HEK293 (cell line): ENCODE measurements around the gene PPP4R1.

Experiments used
- CTCF ChIA-PET: fragments of 350-600 bp; formaldehyde crosslinking; extraction: SDS; loops from one replicate; lab custom pipeline; 2021; ENCODE audit warnings: antibody characterized with exemption; lab: Yijun Ruan, JAX
- POLR2A ChIA-PET: fragments of 300-600 bp; formaldehyde crosslinking; extraction: SDS; loops from one replicate; lab custom pipeline; 2020; ENCODE audit warnings: antibody characterized with exemption, inconsistent platforms; lab: Yijun Ruan, JAX
- H3K27ac ChIP-seq: fragments of 200-500 bp; sonication (Bioruptor generic); 2 replicates; pipeline ENCODE4 v1.5.1; 2014; ENCODE audit warnings: low read depth, low read length, control low read depth, inconsistent platforms; ENCODE audit errors: extremely low read depth
- H3K36me3 ChIP-seq, 2 experiments: fragments of 200-500 bp in 1 of 2; sonication (Bioruptor generic) in 1 of 2; 1 replicate in 1 of 2; 2 replicates in 1 of 2; pipeline ENCODE4 v1.5.1; 2014 to 2017; ENCODE audit warnings: inconsistent platforms in 2 of 2, low read length in 2 of 2; ENCODE audit not compliant: control insufficient read depth in 2 of 2, insufficient read depth in 1 of 2
- H3K4me1 ChIP-seq: fragments of 200-500 bp; sonication (Bioruptor generic); 2 replicates; pipeline ENCODE4 v1.5.1; 2014; ENCODE audit warnings: mild to moderate bottlenecking, low read length, inconsistent platforms; ENCODE audit not compliant: control insufficient read depth, insufficient read depth
- H3K4me3 ChIP-seq: 2 replicates; pipeline ENCODE4 v1.5.1; 2011; ENCODE audit warnings: low read depth, mild to moderate bottlenecking, control low read depth, low read length, moderate library complexity
- H3K9me3 ChIP-seq: fragments of 200-500 bp; sonication (Bioruptor generic); 2 replicates; pipeline ENCODE4 v1.5.1; 2014; ENCODE audit warnings: low read depth, low read length, inconsistent platforms; ENCODE audit not compliant: control insufficient read depth, insufficient read depth
- BCL11B ChIP-seq: fragments of 450-650 bp; formaldehyde crosslinking; IDR thresholded peaks from 2 replicates; pipeline ENCODE4 v1.5.1; 2016; ENCODE audit warnings: low read depth, missing biosample characterization, missing genetic modification characterization
- FEZF1 ChIP-seq: fragments of 450-650 bp; formaldehyde crosslinking; IDR thresholded peaks from 2 replicates; pipeline ENCODE4 v1.5.1; 2016; ENCODE audit warnings: missing biosample characterization, missing genetic modification characterization
- IKZF3 ChIP-seq: fragments of 450-650 bp; IDR thresholded peaks from 2 replicates; pipeline ENCODE4 v1.5.0; 2018; ENCODE audit warnings: missing biosample characterization, mild to moderate bottlenecking, missing genetic modification characterization, moderate library complexity
- KLF10 ChIP-seq: fragments of 450-650 bp; IDR thresholded peaks from 2 replicates; pipeline ENCODE4 v1.5.1; 2018; ENCODE audit warnings: missing biosample characterization, mild to moderate bottlenecking, missing genetic modification characterization
- SALL2 ChIP-seq: fragments of 450-650 bp; formaldehyde crosslinking; IDR thresholded peaks from 2 replicates; pipeline ENCODE4 v1.5.0; 2017; ENCODE audit warnings: missing biosample characterization, mild to moderate bottlenecking, missing genetic modification characterization, borderline replicate concordance
- ZNF121 ChIP-seq: fragments of 450-650 bp; formaldehyde crosslinking; IDR thresholded peaks from 2 replicates; pipeline ENCODE4 v1.5.1; 2016; ENCODE audit warnings: missing biosample characterization, missing genetic modification characterization
- ZNF184 ChIP-seq: fragments of 450-650 bp; IDR thresholded peaks from 2 replicates; pipeline ENCODE4 v1.5.1; 2018; ENCODE audit warnings: missing biosample characterization, mild to moderate bottlenecking, missing genetic modification characterization
- ZNF2 ChIP-seq: fragments of 450-650 bp; formaldehyde crosslinking; IDR thresholded peaks from 2 replicates; pipeline ENCODE4 v1.5.1; 2016; ENCODE audit warnings: missing biosample characterization, missing genetic modification characterization
- ZNF24 ChIP-seq: fragments of 450-650 bp; formaldehyde crosslinking; IDR thresholded peaks from 2 replicates; pipeline ENCODE4 v1.5.1; 2016; ENCODE audit warnings: missing biosample characterization, missing genetic modification characterization
- ZNF37A ChIP-seq: fragments of 450-650 bp; IDR thresholded peaks from 2 replicates; pipeline ENCODE4 v1.5.1; 2018; ENCODE audit warnings: missing biosample characterization, missing genetic modification characterization
- ZNF394 ChIP-seq: fragments of 450-650 bp; formaldehyde crosslinking; IDR thresholded peaks from 2 replicates; pipeline ENCODE4 v1.5.1; 2016; ENCODE audit warnings: missing biosample characterization, missing genetic modification characterization, mild to moderate bottlenecking, moderate library complexity, borderline replicate concordance
- ZNF48 ChIP-seq: fragments of 450-650 bp; formaldehyde crosslinking; IDR thresholded peaks from 2 replicates; pipeline ENCODE4 v1.5.1; 2016; ENCODE audit warnings: missing biosample characterization, missing genetic modification characterization
- ZNF510 ChIP-seq: fragments of 450-650 bp; formaldehyde crosslinking; IDR thresholded peaks from 2 replicates; pipeline ENCODE4 v1.5.1; 2018; ENCODE audit warnings: mild to moderate bottlenecking, missing genetic modification characterization, missing biosample characterization; ENCODE audit not compliant: insufficient replicate concordance
- ZNF571 ChIP-seq: fragments of 450-650 bp; formaldehyde crosslinking; IDR thresholded peaks from 2 replicates; pipeline ENCODE4 v1.5.0; 2017; ENCODE audit warnings: missing biosample characterization, missing genetic modification characterization
- ZNF600 ChIP-seq: fragments of 450-650 bp; formaldehyde crosslinking; IDR thresholded peaks from 2 replicates; pipeline ENCODE4 v1.5.1; 2016; ENCODE audit warnings: missing biosample characterization, missing genetic modification characterization
- ZNF792 ChIP-seq: fragments of 450-650 bp; formaldehyde crosslinking; IDR thresholded peaks from 2 replicates; pipeline ENCODE4 v1.5.1; 2016; ENCODE audit warnings: missing biosample characterization, missing genetic modification characterization
- TF ChIP-seq, protein P1 (sequence below): fragments of 450-650 bp; formaldehyde crosslinking; IDR thresholded peaks from 2 replicates; pipeline ENCODE4 v1.5.1; 2016; ENCODE audit warnings: missing biosample characterization, missing genetic modification characterization
- TF ChIP-seq, protein P2 (sequence below): fragments of 450-650 bp; formaldehyde crosslinking; IDR thresholded peaks from 2 replicates; pipeline ENCODE4; 2016; ENCODE audit warnings: missing biosample characterization, missing genetic modification characterization
- TF ChIP-seq, protein P3 (sequence below): fragments of 450-650 bp; formaldehyde crosslinking; IDR thresholded peaks from 2 replicates; pipeline ENCODE4 v1.5.1; 2016; ENCODE audit warnings: missing biosample characterization, missing genetic modification characterization
- TF ChIP-seq, protein P4 (sequence below): fragments of 450-650 bp; formaldehyde crosslinking; IDR thresholded peaks from 2 replicates; pipeline ENCODE4 v1.5.1; 2016; ENCODE audit warnings: missing biosample characterization, missing genetic modification characterization

The PPP4R1 gene

DNA sequence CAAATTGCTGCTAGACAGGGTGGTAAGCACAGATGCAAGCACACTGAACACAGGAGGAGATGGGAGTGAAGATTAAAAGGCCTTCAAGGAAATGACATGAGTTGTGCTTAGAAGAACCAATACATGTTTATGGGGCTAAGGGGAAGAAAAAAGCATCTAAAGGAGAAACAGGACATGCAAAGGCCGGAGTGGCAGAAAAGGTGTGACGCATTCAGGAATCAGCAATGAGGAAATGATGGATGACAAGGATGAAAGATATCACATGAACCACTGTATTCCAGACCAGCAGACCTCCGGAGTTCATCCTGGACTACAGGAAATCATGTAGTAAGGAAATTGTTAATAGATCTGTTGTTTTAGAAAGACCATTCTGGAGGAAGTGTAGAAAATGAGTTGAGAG is 42.8 kb downstream of the PPP4R1 start:
- POLR2A ChIA-PET: no interaction called here

DNA sequence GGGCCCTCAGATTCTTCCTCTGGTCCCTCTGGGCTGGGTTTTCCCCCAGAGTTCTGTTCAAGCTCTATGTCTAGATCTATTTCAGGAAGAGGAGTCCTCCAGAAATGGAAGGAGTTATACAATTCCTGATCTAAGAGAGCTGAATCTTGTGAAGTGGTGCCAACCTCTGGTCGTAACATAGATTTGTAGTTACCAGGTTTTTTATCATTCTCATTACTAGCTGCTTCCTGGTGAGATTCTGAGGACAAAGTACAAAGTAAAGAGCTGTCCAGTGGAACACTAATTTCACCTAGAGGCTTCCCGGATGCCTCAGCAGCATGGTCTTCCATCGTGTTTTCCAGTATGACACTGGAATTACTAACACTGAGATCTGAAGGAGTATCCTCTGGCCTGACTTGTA is 44.1 kb downstream of the PPP4R1 start:
- no peak overlapping the region for H3K27ac ChIP-seq
- no peaks in the 10 kb centered on the region for H3K4me1 ChIP-seq
- CTCF ChIA-PET: interaction anchor here (0.6 kb wide), 1 partner anchor 202 kb away, joined by 3 read pairs; no protein-coding TSS in a partner anchor
- H3K9me3 ChIP-seq: no peaks in the 10 kb centered on the region
- H3K36me3 ChIP-seq: peaks cover 45 to 57% of the 10 kb centered on the region in 2 experiments
- POLR2A ChIA-PET: no interaction called here
- TF ChIP-seq FEZF1 (tag by site-specific recombination): no peak
- TF ChIP-seq ZNF121 (tag by site-specific recombination): no peak
- no peak for TF ChIP-seq KLF10 (tag by site-specific recombination)
- TF ChIP-seq ZNF600 (tag by site-specific recombination): no peak
- no peak for TF ChIP-seq ZNF48 (tag by site-specific recombination)
- no peak for TF ChIP-seq ZNF2
- no peak for TF ChIP-seq ZNF37A
- TF ChIP-seq, protein P1, sequence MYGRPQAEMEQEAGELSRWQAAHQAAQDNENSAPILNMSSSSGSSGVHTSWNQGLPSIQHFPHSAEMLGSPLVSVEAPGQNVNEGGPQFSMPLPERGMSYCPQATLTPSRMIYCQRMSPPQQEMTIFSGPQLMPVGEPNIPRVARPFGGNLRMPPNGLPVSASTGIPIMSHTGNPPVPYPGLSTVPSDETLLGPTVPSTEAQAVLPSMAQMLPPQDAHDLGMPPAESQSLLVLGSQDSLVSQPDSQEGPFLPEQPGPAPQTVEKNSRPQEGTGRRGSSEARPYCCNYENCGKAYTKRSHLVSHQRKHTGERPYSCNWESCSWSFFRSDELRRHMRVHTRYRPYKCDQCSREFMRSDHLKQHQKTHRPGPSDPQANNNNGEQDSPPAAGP (tag by site-specific recombination): no peak
- TF ChIP-seq SALL2: no peak
- no peak overlapping the region for H3K4me3 ChIP-seq

More for the DNA sequence above, 42.8 kb downstream of the PPP4R1 start:
- no peak for TF ChIP-seq ZNF184 (tag by site-specific recombination)
- TF ChIP-seq ZNF792 (tag by site-specific recombination): no peak
- TF ChIP-seq ZNF510 (tag by site-specific recombination): no peak
- no peak for TF ChIP-seq IKZF3
- no peak for TF ChIP-seq FEZF1 (tag by site-specific recombination)
- TF ChIP-seq, protein P2, sequence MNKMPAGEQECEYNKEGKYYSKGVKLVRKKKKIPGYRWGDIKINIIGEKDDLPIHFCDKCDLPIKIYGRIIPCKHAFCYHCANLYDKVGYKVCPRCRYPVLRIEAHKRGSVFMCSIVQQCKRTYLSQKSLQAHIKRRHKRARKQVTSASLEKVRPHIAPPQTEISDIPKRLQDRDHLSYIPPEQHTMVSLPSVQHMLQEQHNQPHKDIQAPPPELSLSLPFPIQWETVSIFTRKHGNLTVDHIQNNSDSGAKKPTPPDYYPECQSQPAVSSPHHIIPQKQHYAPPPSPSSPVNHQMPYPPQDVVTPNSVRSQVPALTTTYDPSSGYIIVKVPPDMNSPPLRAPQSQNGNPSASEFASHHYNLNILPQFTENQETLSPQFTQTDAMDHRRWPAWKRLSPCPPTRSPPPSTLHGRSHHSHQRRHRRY (tag by site-specific recombination): no peak
- TF ChIP-seq, protein P3, sequence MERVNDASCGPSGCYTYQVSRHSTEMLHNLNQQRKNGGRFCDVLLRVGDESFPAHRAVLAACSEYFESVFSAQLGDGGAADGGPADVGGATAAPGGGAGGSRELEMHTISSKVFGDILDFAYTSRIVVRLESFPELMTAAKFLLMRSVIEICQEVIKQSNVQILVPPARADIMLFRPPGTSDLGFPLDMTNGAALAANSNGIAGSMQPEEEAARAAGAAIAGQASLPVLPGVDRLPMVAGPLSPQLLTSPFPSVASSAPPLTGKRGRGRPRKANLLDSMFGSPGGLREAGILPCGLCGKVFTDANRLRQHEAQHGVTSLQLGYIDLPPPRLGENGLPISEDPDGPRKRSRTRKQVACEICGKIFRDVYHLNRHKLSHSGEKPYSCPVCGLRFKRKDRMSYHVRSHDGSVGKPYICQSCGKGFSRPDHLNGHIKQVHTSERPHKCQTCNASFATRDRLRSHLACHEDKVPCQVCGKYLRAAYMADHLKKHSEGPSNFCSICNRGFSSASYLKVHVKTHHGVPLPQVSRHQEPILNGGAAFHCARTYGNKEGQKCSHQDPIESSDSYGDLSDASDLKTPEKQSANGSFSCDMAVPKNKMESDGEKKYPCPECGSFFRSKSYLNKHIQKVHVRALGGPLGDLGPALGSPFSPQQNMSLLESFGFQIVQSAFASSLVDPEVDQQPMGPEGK (tag by site-specific recombination): no peak
- TF ChIP-seq ZNF571: no peak
- TF ChIP-seq, protein P4, sequence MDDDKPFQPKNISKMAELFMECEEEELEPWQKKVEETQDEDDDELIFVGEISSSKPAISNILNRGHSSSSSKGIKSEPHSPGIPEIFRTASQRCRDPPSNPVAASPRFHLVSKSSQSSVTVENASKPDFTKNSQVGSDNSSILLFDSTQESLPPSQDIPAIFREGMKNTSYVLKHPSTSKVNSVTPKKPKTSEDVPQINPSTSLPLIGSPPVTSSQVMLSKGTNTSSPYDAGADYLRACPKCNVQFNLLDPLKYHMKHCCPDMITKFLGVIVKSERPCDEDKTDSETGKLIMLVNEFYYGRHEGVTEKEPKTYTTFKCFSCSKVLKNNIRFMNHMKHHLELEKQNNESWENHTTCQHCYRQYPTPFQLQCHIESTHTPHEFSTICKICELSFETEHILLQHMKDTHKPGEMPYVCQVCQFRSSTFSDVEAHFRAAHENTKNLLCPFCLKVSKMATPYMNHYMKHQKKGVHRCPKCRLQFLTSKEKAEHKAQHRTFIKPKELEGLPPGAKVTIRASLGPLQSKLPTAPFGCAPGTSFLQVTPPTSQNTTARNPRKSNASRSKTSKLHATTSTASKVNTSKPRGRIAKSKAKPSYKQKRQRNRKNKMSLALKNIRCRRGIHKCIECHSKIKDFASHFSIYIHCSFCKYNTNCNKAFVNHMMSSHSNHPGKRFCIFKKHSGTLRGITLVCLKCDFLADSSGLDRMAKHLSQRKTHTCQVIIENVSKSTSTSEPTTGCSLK (tag by site-specific recombination): no peak
- TF ChIP-seq ZNF24: no peak
- no peak for TF ChIP-seq ZNF394
- no peak for TF ChIP-seq BCL11B (tag by site-specific recombination)
- H3K4me1 ChIP-seq: no peaks in the 10 kb centered on the region; the same call in 1 of the 2 replicates
- CTCF ChIA-PET: interaction anchor here (1.2 to 4.6 kb wide), 2 partner anchors 10 to 114 kb away, joined by 3 to 31 read pairs; no protein-coding TSS in a partner anchor
- H3K27ac ChIP-seq: no peak overlapping the region
- no peaks in the 10 kb centered on the region for H3K9me3 ChIP-seq
- no peak overlapping the region for H3K4me3 ChIP-seq
- H3K36me3 ChIP-seq: peaks cover 47 to 57% of the 10 kb centered on the region in 2 experiments
